DOHH2 (cell line): ENCODE results near the gene SLC44A3.

ENCODE experiments used
- EZH2phosphoT487 ChIP-seq: fragments of 200-600 bp; sonication (generic); IDR thresholded peaks from 2 replicates; pipeline ENCODE4 v1.6.1; 2017; ENCODE audit warnings: borderline replicate concordance, mild to moderate bottlenecking, antibody characterized with exemption, low read length, moderate library complexity, mixed read lengths
- TF ChIP-seq, protein P1 (sequence below): fragments of 200-600 bp; sonication (generic); IDR thresholded peaks from one replicate; pipeline ENCODE4 v1.5.1; 2014; ENCODE audit warnings: antibody characterized with exemption, mild to moderate bottlenecking, low read depth, low read length; ENCODE audit not compliant: poor library complexity, severe bottlenecking

DNA sequence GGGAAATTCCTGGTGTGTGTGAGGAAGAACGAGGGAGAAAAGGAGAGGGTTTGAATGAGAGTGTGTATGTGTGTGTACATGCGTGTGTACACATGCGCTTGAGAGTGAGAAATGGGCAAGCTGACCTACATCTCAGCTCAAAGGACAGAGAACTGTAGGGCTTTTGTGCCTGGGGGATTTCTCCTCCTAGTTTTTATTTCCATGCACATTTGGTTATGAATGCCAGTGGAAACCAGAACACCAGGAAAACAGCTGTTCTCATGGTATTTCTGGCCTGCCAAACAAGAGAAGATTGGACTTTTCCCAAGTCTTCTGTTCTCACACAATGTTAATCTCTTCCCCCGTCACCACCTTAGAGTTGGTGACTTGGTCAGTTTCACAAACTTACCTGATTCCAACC is 45.2 kb downstream of the SLC44A3 start:
- TF ChIP-seq, protein P1, sequence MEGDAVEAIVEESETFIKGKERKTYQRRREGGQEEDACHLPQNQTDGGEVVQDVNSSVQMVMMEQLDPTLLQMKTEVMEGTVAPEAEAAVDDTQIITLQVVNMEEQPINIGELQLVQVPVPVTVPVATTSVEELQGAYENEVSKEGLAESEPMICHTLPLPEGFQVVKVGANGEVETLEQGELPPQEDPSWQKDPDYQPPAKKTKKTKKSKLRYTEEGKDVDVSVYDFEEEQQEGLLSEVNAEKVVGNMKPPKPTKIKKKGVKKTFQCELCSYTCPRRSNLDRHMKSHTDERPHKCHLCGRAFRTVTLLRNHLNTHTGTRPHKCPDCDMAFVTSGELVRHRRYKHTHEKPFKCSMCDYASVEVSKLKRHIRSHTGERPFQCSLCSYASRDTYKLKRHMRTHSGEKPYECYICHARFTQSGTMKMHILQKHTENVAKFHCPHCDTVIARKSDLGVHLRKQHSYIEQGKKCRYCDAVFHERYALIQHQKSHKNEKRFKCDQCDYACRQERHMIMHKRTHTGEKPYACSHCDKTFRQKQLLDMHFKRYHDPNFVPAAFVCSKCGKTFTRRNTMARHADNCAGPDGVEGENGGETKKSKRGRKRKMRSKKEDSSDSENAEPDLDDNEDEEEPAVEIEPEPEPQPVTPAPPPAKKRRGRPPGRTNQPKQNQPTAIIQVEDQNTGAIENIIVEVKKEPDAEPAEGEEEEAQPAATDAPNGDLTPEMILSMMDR: no peak
- no peak for TF ChIP-seq EZH2phosphoT487
